ENCODE results near the gene DLX2.

GRCh38 chr2:172109988-172110811 is 7.5 kb upstream of the DLX2 start:
- no peak for TF ChIP-seq CTCF (IDR thresholded peaks at IDR 0.05)
- TF ChIP-seq POLR2A (IDR thresholded peaks at IDR 0.05): no peak
